Endometrial microvascular endothelial cells (primary cell): ENCODE data around the gene LMTK3. TPM values are rescaled to one million over a fixed set of nuclear protein-coding genes. Genes with fewer than 3 reads are reported as not detected.

Source experiments
- in situ Hi-C: cut with HindIII; loops from 2 replicates; pipeline ENCODE4 v1.10.0; 2017; ENCODE audit warnings: low sequenced_read_pairs, low pct_unique_long_range_greater_than_20kb; ENCODE audit errors: inconsistent ontology term
- total RNA-seq: library from RNA; depleted of rRNA; stranded (reverse); fragments of >200 nt; gene quantifications from one replicate; pipeline ENCODE4 v1.2.3, GENCODE V29; 2015; ENCODE audit errors: inconsistent ontology term

LMTK3 gene
- total RNA-seq, 1 donor from 2014 or later: not detected

DNA sequence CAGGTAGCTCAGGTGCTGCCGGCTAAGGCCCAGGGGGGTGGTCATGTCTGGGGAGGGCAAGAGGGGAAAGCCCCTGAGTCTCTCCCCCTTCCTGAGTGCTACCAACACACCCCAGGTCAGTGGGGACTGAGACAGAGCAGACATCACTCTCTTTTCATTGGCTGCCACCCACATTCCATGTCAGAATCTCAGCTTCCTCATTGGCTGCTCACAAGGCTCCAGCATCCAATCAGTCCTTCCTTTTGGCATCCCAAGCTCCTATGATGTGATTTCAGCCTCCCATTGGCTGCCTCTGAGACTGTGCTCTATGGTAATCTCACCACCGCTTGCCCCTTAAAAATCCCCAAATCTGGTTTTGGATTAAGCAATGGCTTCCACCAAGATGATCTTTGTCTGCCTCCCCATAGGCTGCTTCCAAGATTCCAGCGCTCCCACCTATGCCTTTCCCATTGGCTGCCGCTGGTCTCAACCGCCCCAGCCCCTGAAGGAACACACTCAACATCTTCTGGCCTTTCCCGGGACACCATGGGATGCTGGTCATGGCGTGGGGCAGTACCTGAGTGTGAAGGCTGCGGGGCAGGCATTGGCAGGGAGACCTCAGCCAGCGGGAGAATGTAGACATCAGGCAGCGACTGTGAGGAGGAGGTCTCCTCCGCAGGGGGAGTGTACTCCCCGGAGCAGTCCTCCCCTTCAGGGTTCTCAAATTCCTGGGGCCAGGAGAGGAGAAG lies 2.0 kb downstream of the LMTK3 start:
- in situ Hi-C loops: no loop called here

DNA sequence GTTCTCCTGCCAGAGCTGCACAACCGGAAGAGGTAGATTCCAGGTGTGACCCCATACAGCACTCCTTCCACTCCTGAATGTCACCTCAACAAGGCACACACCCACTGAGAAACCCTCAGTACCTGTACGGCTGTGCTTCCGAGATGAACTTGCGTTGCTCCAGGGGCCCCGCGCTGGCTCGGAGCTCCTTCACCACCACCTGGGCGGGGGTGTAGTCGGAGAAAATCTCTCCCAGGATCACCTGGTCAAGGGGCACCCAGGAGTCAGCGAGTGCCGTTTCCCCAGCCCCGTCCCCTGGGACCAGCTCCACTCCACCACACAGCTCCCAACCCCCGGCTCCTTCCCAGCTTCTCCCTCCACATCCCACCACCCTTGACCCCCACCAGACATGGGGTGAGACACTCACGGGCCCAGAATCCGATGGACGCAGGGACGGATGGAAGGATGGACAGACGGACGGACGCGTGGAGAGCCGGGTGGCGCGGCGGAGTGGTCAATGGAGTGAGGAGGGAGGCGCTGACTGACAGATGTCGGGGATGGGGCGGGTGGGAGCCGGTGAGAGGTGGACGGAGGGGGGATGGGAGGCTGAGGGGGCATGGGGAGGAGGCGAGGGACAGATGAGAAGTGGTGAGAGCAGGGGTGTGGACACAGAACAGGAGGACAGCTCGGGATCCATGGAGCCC lies 2.8 kb downstream of the LMTK3 start:
- in situ Hi-C loops: no loop called here

DNA sequence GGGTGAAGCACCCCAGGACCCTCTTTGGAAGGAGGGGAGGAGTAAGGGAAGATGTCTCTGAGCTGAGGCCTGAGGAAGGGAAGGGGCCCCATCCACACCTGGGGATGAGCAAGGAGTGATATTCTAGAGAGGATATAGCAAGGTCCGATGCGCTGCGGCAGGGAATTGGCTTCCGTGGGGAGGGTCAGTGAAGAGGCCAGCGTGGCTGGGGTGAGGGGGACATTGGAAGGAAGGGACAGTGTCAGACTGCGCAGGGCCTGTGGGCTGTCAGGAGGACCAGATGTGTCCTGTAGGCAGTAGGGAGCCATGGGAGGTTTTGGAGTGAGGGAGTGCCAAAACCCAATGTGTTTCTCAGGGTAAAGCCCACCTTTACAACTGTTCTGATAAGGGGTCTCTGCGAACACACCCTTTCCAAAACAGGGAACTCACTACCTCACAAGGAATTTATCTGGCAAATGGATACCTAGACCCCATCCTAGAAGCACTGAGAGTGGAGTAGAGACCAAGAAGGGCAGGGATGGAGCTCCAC lies 3.7 kb downstream of the LMTK3 start:
- in situ Hi-C loops: no loop called here

DNA sequence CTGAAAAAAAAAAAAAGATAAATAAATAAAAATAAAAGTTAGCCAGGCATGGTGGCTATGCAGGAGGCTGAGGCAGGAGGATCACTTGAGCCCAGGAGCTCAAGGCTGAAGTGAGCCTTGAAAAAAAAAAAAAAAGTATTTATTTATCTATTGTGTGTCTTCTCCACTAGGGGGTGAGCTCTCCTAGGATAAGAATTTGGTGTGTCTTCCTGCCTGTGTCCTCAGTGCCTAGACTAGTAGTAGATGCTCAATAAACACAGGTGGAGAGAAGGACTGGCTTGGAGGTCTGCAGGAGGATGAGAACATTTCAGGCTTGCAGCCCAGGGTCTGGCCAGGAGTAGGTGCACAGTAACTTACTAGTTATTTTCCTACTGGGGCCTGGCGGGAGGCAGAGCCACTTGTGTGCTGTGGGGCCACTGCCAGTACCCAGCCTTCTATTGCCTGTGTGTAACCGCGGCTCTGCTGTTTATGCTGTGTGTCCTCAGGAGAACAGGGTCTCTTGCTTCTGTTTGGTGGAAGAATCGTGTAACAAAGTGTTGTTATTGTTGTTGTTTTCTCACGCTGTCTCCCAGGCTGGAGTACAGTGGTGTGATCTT lies 5.4 kb downstream of the LMTK3 start:
- in situ Hi-C loops: no loop called here

DNA sequence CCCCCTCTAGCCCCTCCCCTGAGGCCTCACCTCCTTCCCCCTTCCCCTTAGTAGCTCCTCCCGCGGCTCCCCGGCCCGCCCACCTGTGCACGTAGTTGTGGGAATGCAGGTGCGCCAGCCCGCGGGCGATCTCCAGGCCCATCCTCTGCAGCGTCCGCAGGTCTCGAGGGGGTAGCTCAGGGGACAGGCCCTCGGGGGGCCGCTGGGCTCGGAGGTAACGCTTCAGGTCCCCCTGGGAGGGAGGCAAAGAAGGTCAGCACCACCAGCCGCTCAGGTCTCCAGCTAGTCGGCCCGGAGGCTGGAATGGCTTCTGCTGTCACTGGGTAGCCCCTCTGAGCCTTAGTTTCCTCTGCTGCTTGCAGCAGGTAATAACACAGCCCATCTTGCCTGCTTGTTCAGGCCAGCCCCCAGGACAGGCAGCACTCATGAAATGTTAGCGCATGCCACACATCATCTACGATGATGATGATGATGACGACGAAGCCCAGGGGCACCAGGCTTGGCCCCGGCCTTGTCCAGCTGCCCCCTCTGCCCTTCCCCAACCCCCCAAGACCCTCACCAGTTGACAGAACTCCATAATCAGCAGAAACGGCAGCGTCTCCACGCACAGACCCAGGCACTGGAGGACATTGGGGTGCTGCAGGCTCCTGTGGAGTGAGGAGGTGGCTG lies 9.2 kb downstream of the LMTK3 start:
- in situ Hi-C loops: no loop called here

DNA sequence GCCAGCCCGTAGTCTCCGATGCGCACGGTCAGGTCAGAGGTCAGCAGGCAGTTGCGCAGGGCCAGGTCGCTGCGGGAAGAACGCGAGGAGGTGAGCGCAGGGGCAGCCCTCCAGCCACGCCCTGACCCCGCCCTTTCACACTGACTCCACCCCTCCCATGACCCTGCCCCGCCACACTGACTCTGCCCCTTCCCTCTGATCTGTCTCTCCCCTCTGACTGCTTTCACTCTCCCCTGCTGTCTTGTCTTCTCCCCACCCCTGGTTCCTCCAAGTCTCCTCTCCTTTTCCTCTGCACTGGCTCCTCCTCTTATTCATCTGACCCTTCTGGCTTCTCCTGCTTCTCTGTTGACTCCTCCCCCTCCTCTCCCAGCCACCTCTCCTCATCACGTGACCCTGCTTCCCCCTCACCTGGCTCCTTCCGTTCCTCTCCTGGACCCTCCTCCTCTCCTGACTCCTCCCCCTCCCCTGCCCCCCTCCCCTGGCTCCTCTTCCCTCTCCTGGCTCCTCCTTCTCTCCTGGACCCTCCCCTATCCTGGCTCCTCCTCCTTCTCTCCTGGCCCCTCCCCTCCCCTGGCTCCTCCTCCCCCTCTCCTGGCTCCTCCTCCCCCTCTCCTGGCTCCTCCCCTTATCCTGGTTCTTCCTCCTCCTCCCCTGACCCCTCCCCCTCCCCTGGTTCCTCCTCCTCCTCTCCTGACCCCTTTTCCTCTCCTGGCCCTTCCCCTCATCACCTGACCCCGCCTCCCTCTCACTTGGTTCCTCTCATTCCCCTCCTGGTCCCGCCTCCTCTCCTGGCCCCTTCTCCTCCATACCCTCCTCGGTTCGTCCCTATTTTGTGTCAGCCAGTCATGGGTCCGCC lies 9.9 kb downstream of the LMTK3 start:
- in situ Hi-C loops: no loop called here

DNA sequence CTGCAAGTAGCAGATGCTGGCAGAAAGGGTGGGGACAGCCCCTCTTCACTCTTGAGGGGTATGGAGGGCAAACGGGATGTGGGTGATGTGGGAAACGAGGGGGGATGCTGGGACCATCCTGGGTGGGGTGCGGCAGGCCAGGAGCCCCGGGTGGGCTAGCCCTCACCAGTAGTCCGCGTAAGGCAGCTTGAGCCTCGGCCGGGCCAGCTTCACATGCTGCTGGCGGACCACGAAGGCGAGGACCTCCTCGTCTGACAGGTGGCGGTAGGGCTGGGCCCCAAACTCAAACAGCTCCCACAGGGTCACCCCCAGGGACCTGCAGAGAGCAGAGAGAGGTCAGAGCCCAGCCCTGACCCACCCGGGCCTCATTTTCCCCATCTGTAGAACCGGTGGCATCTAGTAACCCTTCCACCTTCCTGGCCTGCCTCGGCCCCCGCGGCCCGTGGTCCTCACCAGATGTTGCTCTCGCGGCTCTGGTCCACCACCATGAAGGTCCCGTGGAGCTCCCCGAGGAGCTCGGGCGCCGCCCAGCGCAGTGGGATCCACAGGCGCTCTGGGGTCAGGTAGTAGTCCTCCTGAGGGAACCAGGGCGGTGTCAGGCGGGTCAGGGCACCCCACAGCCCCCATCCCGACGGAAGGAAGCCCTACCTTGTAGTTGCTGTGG lies 10.7 kb downstream of the LMTK3 start:
- in situ Hi-C loops: no loop called here

DNA sequence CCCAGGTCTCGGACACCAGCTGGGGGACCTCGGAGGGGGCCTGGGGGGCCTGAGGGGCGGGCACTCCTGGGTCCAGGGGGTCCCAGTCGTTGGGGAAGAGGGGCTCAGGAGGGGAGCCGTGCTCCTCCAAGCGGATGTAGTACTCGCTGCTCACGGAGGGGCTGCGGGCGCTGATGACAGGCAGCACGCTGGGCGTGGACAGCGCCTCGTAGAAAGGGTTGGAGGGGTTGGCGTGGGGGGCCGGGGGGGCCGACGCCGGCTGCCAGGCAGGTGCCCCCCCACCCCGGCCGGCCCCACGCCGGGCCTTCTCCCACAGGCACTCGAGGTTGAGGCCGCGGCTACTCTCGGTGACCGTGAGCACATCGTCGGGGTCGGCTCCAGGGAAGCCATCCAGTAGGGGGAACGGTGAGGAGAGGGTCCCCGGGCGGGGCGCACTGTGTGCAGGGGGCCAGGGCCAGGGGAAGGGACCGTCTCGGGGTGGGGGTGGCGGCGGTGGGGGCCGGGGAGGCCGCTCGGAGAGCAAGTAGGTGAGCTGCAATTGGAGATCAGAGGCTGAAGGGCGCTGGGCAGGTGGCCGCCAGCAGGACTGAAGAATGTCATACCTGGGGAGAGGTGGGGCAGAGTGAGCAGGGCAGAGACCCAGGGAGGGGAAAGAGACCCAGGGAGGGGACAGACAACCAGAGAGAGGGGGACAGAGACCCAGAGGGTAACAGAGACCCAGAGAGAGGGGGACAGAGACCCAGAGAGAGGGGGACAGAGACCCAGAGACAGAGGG lies 12.1 kb downstream of the LMTK3 start:
- in situ Hi-C loops: no loop called here

DNA sequence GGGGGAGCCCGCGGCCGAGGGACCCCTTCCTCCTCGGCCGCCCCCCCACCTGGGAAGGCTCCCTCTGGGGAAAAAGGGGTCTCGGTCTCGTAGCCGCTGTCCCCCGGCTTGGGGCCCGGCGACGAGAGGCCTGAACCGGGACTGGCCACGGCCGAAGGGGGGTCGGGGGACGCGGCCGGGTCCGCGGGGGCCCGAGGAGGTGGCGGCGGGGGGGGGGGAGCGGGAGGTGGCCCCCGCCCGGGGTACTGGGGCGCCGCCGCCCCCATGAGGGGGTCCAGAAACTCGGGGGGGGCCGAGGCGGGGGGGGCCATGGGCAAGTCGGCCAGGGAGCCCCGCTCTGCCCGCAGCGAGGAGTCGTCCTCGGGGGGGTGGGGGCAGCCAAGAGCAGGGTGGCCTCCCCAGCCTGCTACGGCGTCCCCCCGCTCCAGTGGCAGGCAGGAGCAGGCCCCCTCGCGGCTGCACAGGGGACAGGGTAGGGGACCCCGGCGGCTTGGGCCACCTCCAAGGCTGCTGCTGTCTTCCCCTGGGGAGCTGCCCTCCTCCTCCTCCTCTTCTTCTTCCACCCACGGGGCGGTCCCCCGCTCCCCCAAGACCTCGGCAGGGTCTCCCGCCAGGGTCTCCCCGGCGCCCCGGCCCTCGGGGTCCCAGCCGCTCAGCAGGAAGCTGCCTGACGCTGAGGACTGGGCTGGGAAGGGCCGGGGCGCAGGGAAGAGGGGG lies 12.9 kb downstream of the LMTK3 start:
- in situ Hi-C loops: no loop called here

DNA sequence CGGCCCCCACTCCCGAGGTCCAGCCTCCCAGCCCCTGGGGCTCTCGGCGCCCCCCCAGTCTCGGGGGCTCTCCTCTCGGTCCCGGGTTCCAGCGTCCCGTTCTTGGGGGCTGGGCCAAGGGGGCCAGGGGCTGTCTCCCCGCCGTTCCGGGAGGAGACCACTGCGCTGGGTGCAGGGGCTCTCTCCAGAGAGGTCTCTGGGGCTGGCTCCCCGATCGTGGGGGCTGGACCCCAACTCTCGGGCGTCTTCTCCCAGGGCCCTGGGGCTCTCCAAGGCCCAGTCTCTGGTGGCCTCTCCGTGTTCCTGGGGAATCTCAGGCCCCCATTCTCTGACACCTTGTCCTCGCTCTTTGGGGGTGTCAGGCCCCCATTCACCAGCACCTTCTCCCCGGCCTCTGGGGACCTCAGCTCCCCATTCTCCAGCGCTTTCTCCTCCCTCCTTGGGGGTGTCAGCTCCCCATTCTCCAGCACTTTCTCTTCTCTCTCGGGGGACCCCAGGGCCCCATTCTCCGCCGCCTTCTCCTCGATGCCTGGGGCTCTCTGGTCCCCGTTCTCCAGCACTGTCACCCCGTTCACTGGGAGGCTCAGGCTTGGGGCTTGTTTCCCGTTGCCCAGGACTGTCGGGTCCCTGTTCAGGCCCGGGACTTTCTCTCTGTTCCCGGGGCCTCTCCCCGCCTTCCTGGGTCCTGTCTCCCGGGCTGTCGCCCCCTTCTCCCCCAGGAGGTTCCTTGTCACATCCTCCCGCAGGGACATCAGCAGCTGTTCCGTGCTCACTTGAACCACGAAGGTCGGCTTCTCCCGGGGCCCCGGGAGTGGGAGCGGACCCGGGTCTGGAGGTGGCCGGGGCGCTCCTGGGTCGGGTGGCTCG lies 13.7 kb downstream of the LMTK3 start:
- in situ Hi-C loops: no loop called here

DNA sequence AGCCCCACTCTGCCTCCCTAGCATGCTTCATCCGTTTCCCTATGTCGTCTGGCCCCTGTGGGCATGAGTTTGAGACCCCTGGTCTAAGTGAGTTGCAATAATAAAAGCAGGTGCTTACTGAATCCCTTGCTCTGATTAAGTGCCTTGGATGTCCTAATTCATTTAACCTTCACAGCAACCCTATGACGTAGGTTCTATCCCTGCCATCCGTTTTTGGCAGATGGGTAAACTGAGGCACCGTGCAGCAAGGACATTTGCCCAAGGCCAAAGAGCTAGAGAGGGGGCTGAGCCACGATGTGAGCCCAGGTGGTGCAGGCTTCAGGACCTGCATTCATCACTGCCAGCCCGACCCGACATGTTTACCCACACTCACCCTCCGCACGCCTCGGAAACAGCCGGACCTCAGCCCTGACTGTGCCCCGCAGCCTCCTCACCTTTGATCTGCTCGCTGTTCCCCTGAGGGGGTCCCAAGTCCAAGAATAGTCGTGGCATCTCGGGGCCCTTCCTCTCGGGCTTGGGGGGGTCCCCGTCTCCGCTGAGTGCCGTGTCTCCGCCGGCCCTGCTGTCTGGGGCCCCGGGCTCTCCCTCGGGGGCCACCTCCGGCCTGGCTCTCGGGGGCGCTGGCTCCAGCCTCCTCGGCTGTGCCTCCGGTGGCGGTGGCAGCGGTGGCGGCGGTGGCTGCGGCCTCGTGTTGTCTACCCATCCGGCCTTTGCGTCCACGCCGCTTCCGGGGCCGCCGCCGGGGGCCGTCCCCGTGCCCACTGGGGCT lies 14.5 kb downstream of the LMTK3 start:
- in situ Hi-C loops: no loop called here

DNA sequence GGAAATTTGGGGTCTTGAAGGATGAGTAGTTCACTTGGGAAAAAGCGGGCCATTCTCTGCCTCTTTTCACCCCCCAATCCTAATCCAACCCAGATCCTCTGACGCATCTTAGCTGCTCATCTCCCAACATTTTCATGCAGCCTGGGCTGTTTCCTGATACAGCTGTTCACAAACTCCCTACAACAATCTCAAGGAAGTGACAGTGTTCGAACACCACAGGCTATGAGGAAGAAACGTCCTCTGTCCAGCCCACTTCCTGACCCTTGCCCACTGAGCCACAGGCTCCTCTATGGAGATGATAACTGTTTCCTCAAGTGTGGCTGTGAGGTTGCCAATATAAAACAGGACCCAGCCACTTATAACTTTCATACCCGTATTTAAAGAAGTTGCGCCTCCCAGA lies 16.2 kb downstream of the LMTK3 start:
- in situ Hi-C loops: no loop called here

DNA sequence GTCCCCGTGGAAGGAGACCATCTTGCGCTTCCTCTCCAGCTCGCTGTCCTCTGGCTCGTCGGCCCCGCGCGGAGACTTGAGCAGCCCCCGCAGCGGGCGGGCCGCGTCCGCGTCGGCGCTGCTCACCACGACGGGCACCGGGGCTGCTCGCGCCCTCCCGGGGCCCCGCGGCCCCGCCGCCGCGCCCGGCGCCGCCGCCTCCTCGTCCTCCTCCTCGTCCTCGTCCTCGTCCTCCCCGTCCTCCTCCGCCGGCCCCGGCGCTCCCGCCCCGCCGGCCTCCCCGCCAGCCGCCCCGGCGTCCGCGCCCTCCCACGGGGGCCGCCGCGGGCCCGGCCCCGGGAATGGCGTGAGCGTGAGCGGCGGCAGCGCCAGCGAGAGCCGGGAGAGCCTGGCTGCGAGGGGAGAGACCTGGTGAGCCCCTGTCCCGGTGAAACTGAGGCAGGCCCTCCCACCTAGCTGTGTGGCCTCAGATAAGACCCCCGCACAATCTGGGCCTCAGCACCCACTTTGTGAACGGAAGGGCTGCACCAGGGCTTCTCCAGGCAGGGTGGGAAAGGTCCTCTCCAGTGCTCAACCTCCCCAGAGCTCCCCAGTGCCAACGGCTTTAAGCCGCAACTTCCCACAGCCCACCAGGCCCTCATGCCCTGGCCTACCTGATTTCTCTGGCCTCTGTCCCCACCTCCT lies 17.8 kb downstream of the LMTK3 start:
- in situ Hi-C loops: no loop called here

DNA sequence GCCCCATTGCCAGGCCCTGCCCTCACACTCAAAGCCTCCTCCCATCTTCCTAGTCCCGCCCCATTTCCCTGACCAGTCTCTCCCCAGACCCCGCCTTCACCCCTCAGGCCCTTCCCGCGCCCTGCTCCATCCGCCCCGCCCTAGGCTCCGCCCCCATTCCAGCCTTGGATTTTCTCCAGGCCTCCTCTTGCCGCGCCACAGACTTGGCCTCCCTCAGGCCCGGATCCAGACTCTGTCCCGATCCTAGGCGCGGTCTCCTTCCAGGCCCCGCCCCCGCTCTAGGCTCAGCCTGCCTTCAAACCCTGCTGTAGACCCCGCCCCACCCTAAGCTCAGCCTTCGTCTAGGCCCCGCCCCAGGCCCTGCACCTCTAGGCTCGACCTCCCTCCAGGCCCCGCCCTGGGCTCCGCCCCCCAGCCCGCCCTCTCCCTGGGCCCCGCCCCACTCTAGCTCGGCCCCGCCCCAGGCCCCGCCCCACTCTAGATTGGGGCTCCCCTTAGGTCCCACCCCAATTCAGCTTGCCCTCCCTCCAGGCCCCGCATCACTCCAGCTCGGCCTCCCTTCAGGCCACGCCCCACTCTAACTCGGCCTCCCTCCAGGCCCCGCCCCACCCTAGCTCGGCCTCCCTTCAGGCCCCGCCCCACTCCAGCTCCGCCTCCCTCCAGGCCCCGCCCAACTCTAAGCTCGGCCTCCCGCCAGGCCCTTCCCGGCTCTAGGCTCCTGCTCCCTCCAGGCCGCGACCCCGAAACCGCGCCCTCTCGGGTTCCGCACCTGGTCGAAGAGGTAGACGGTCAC lies 18.5 kb downstream of the LMTK3 start:
- in situ Hi-C loops: no loop called here
